Activated effector memory CD4-positive, alpha-beta T cell treated with Interleukin-2 at 50 U/mL for 16 hours (primary cell): Measurements from ENCODE around the gene MAPRE3.

Experiments used
- DNase-seq: peaks from one replicate; pipeline ENCODE4 v3.0.0-alpha.2; 2020

The MAPRE3 gene

GRCh38 chr2:26951236-26951635 lies 19.2 kb upstream of the MAPRE3 start:
- no peak for DNase-seq

DNA sequence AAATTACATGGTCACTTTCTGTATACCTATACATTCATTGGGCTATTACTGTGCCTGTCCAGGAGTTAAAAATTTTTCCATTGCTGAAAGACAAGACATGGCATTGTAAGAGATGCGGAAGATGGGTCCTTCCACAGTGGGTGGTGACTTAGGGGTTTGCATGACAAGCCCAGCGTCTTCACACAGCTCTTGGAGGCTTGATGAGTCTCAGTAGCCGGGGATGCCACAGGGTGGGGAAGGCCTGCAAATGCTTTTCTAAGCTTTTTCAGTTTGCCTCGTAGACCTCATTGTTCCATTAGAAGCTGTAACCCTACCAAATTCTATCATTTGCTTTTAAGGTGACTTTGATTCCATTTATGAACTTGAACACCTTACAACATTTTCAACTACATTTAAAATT lies 18.1 kb upstream of the MAPRE3 start:
- no peak for DNase-seq

DNA sequence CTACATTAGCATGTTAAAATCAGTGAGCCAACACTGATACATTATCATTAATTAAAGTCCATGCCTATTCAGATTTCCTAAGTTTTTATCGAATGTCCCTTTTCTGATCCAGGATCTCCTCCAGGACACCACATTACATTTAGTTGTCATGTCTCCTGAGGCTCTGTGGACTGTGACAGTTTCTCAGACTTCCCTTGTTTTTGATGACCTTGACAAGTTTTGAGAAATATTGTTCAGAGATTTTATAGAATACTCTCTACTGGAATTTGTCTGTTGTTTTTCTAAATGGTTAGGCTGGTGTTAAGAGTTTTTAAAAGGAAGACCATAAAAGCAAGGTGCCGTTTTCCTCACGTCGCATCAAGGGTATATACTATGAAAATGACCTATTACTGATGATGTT lies 16.3 kb upstream of the MAPRE3 start:
- no peak for DNase-seq

DNA sequence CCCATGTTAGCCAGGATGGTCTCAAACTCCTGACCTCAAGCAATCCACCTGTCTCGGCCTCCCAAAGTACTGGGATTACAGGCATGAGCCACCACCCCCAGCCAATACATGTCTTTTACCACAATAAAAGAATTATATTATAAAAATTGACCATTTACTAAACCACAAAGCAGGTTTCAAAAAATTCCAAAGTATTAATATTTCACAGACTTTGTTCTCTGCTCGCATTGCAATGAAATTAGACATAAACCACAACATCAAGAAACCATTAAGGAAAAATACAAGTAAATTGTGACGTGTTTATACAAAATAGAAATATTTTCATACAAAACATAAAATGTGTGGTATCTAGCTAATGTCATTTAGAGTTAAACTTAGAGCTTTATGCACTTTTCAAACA lies 13.4 kb upstream of the MAPRE3 start:
- no peak for DNase-seq

DNA sequence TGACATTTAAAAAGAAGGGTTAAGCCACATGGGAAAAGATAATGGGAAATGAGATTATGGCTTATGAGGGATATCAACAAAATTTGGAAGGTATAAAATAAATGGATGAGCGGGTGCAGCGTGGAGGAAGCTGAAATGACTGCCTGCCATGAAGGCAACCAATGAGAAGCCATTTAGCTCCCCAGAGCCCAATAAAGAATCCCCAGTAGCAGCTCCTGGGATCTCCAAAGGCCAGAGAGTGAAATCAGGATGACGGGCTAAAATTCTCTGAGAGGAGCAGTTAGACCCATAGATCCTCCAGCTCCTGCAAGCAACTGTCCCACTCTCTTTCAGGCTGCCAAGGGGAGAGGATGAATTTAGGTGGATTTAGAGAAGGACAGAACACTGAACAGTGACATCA lies 12.9 kb upstream of the MAPRE3 start:
- no peak for DNase-seq

DNA sequence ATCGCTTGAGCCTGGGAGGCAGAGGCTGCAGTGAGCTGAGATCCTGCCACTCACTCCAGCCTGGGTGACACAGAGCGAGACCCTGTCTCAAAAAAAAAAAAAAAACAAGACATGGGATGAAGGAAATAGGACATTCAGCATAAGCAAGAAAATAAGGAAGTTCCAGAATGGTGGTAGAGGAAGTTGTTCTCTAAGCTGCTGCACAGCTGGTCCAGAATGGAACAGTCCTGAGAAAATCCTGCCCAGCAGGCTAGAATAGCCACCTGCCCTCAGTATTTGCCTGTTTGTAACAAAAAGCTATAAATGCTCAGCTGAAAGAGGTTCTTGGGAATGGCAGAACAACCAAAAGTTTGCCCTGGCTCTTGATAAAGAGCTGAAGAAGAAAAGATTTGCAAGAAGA lies 11.1 kb upstream of the MAPRE3 start:
- no peak for DNase-seq

DNA sequence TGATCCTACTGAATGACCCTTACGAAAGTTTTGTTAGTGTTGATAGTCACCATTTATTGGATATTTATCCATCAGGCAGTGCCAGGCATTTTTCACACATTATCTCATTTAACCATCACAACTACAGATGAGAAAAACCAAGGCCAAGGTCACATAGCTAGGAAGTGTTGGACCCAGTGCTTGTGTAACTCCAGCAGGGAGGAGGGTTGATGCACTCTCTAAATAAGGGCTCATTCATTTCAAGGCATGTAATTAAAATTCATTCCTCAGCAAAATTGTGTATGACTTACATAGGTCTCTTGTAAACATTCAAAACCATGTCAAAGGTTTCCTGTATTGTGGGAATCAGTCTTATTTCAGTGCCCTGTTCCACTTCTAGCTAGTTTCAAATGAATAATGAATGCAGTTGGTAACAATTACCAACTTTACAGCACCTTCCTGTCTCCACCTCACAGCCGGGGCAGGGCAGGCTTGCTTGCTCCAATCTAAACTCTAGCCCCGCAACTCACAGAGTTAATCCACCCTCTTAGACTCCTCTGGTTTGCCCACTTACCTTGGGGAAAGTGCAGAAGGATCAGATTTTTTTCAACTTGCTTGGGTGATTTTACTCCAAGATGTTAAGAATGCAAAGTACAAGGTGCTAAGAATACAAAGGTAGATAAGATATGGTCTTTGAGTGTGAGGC lies 5.8 kb upstream of the MAPRE3 start:
- no peak for DNase-seq

- DNase-seq, result no peak
These were observed 2.4 kb upstream of the MAPRE3 start for GRCh38 chr2:26968001-26968400.

GRCh38 chr2:26969077-26969844 lies 1.2 kb upstream of the MAPRE3 start:
- DNase-seq, result no peak

- DNase-seq, result no peak
These were observed 641 bp downstream of the MAPRE3 start for GRCh38 chr2:26970928-26971627.

- no peak for DNase-seq
These were observed 1.7 kb downstream of the MAPRE3 start for GRCh38 chr2:26971911-26972786.

DNA sequence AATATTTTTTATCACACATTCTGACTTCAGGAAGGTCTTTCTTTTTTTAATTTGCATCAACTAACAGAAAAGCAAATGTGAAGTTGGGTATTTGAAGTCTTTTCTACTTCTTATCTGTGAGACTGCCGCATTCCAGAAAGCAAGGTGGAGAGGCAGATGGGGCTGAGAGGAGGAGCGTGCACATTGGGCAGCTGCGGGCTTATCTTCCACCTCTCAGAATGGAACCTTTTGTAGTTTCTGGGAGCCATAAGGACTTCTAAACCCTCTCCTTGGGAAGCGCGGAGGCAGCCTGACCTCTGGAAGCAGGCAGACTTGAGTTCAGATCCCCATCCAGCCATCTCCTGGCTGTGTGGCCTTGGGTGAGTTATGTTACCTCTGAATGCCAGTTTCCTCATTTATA lies 3.9 kb downstream of the MAPRE3 start:
- no peak for DNase-seq

GRCh38 chr2:26975102-26975501 lies 4.7 kb downstream of the MAPRE3 start:
- DNase-seq, result no peak

GRCh38 chr2:26975656-26976055 lies 5.2 kb downstream of the MAPRE3 start:
- no peak for DNase-seq

DNA sequence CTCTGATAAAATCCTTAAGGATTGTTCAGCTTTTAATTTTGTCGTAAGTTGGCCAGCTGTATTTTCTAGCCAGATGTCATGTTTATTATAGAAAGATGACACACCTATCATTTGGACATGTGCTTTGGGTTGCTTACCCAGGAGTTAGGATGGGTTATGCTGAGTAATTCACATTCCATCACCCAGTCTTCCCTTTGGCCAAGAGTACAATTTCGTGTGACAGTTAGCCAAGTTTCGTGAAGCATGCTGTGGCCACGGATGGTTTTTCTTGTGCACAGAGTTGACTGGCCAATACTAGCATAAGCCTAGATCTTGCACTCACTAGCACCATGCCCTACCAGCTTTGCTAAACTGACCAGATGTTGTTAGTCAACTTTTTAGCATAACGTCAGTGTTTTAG lies 5.8 kb downstream of the MAPRE3 start:
- DNase-seq, result no peak

GRCh38 chr2:26977012-26977411 lies 6.6 kb downstream of the MAPRE3 start:
- DNase-seq, result no peak

GRCh38 chr2:26978061-26978596 lies 7.7 kb downstream of the MAPRE3 start:
- no peak for DNase-seq

- no peak for DNase-seq
These were observed 9.3 kb downstream of the MAPRE3 start for GRCh38 chr2:26979741-26980140.

DNA sequence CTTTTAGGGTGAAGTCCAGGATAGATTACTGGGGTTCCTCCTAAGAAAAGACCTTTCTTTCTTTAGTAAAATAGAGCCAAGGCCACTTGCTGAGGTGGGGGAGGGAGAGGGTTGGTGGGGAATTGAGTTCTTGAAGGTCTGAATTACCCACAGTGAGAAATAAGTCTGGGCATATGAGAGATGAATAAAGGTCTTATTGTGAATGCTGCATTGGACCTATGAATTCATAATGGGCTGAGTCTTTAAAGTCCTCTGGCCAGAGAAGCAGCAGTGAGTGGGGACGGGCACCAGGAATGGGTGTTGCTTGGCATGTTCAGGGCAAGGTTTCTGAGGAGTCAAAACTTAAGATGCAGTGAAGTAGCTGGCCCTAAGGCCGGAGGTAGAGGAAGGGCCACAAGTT lies 10.5 kb downstream of the MAPRE3 start:
- no peak for DNase-seq

DNA sequence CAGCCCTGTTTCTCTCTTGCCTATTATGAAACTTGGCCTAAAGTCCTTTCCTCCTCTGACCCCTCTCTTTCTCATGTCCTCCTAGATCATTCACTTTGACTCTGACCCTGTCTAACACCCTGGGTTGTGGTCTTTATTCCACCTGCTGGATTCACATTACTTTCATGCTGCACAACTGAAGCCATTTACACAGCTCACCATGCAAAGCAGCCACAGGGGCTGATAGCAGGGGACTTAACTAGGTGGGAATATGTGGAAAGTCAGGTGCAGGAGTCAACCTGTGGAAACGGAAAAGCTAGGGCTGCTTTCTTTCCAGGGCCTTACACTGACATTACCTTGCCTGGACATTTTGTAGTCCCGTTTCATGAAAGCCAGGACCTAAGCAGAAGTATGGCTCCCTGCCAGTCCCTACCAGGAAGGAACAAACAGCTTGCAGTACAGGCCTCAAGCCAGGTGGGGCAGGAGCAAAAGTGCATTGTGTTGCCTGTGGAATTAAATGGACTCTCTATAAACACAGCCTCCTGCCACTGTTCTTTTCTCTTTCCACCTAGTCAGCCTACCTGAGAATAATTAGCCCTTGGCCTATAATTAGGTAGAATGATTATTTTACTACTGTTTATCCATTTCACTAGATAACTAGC lies 11.8 kb downstream of the MAPRE3 start:
- DNase-seq, result no peak

DNA sequence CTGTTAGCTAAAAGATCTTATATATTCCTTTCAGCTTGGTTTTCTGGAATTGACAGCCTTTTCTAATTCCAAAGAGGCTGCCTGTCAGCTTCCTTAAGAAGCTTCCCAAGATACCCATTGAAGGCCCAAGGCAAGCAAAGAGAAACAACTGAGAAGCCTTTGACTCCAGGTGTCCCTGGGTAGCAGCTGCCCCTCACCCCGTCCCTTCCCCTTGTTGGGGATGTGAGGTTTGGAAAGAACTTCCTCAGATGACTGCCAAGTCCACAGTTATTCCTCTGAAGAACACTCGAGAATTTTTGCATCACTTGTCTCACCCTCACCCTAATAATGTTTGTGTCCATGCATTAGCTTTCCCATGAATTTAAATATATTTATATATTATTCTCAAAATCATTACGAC lies 13.3 kb downstream of the MAPRE3 start:
- DNase-seq, result no peak

GRCh38 chr2:26985807-26986206 lies 15.4 kb downstream of the MAPRE3 start:
- no peak for DNase-seq
